GM12865 (cell line): Measurements from ENCODE around the gene ZNF689.

ENCODE experiments used
- DNase-seq: peaks from one replicate; pipeline ENCODE4 v3.0.0; 2010; ENCODE audit warnings: low read depth
- H3K4me3 ChIP-seq: 2 replicates; pipeline ENCODE4 v1.5.1; 2011; ENCODE audit warnings: mild to moderate bottlenecking, low read depth, low read length, control low read depth
- TF ChIP-seq, protein P1 (sequence below): IDR thresholded peaks from 2 replicates; pipeline ENCODE4 v1.5.1; 2011; ENCODE audit warnings: low read length, control low read depth, low read depth, inconsistent platforms; ENCODE audit not compliant: insufficient read depth; ENCODE audit errors: missing control alignments

Gene ZNF689

DNA sequence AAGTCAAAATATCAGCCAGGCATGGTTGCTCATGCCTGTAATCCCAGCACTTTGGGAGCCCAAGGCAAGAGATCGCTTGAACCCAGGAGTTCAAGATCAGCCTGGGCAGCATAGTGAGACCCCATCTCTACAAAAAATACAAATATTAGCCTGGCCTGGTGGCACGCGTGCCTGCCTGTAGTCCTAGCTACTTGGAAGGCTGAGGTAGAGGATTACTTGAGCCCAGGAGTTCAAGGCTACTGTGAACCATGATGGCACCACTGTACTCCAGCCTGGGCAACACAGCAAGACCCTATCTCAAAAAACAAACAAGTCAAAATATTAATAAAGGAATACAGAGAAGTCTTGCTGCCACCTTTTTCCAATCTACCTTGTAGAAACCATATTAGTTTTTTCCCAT lies 4.2 kb downstream of the ZNF689 start:
- H3K4me3 ChIP-seq = no peak overlapping the region
- TF ChIP-seq, protein P1, sequence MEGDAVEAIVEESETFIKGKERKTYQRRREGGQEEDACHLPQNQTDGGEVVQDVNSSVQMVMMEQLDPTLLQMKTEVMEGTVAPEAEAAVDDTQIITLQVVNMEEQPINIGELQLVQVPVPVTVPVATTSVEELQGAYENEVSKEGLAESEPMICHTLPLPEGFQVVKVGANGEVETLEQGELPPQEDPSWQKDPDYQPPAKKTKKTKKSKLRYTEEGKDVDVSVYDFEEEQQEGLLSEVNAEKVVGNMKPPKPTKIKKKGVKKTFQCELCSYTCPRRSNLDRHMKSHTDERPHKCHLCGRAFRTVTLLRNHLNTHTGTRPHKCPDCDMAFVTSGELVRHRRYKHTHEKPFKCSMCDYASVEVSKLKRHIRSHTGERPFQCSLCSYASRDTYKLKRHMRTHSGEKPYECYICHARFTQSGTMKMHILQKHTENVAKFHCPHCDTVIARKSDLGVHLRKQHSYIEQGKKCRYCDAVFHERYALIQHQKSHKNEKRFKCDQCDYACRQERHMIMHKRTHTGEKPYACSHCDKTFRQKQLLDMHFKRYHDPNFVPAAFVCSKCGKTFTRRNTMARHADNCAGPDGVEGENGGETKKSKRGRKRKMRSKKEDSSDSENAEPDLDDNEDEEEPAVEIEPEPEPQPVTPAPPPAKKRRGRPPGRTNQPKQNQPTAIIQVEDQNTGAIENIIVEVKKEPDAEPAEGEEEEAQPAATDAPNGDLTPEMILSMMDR = no peak
- DNase-seq = no peak

DNA sequence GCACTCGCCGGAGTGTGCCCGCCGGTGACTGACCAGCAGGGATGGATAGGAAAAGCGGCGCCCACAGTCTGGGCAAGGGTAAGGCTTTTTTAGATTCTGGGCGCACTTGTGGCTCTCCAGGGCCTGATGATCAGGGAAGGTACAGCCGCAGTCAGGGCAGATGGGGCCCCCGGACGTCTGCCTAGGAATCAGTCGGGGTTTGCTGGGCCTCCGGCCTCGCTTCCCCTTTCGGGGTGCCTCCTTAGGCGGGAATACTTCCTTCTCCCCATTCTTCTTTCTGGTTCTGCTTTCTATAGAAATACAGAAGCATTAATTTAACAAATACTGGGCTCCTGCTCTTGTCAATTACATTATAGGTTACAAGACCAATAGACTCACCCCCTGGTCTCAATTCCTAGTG lies 5.0 kb downstream of the ZNF689 start:
- TF ChIP-seq, protein P1 = no peak
- no peak for DNase-seq
- no peak overlapping the region for H3K4me3 ChIP-seq

DNA sequence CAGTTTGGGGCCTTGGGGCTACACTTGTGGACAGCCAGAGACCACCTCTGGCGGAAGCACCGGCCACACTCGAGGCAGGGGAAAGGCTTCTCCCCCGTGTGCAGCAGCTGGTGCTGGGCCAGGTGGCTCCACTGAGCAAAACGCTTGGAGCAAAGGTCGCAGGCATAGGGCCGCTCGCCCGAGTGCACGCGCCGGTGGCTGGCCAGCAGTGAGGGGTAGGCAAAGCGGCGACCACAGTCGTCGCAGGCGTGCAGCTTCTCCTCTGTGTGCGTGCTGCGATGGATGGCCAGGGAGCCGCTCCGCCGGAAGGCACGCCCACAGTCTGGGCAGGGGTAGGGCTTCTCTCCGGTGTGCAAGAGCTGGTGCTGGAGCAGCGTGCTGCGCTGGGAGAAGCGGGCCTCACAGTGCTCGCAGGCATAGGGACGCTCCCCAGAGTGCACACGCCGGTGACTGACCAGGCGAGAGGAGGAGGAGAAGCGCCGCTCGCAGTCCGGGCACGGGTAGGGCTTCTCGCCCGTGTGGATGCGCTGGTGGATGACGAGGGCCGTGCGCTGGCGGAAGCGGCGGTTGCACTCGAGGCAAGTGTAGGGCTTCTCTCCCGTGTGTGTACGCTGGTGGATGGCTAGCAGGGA lies 5.8 kb downstream of the ZNF689 start:
- TF ChIP-seq, protein P1 = no peak
- DNase-seq = no peak
- H3K4me3 ChIP-seq = no peak overlapping the region

DNA sequence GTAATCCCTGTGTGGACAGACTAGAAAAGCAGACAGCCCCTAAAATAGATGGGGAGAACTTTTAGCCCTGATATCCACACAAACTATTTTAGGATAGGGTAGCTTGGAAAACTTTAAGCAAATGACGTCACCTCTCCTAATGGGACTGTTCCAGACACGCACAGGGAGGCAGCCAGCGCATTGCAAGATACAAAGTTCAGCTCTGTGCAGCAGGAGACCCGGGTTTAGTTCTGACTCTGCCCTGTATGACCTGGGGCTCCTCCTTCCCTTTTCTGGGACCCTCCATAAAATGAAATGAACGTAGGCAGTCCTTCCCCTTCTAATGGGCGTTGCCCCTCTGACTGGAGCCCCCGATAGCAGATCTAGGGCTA lies 6.3 kb downstream of the ZNF689 start:
- TF ChIP-seq, protein P1 = no peak
- no peak for DNase-seq
- no peak overlapping the region for H3K4me3 ChIP-seq

DNA sequence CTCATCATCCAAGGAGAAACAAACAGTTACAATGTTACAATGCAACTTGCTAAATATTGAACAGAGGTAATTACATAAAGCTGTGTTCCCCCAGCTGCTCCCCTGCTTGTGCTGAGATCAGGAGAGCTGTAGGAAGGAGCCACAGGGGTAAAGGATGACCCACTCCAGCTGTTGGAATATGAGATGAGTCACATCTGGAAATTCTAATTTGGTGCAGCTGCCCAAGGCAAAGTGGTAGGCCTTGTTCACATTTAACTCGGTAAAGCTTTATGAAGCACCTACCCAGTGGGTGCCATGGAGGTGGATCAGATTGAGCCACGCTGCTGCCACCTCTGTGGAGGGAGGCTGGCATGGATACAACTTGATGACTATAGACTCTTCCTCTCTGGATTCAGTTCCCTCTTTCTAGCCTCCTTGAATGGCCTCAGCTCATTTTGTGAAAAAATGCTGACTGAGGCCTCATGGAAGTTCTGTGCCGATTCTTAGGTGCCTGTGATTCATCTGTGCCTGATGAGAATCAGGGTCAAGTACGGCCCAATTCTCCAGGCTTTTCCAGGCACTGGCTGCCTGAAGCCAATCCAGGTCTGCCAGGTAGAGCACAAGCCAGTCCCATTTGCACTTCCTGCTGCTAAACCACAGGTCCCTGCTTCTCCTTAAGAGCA lies 7.4 kb downstream of the ZNF689 start:
- no peak for DNase-seq
- TF ChIP-seq, protein P1 = no peak

DNA sequence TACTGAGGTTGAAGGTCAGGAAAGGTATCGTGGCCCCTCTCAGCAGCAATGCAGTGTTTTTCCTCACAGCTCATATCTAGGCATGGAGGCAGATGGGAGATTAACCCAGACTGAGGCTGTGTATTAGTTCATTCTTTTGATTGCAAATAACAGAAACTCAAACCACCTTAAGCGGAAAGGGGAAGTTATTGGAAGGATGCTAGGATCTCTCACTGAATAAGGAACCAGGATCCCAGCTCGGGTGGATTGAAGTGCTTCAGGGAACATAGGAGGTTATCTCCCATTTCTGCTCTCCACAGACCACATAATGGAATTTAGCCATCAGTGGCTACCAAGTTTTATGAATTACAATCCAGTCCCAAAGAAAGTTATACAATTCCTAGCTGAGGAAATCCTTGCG lies 8.2 kb downstream of the ZNF689 start:
- no peak for DNase-seq
- H3K4me3 ChIP-seq = no peak overlapping the region
- TF ChIP-seq, protein P1 = no peak

More for the DNA sequence above, 7.4 kb downstream of the ZNF689 start:
- H3K4me3 ChIP-seq = no peak overlapping the region

DNA sequence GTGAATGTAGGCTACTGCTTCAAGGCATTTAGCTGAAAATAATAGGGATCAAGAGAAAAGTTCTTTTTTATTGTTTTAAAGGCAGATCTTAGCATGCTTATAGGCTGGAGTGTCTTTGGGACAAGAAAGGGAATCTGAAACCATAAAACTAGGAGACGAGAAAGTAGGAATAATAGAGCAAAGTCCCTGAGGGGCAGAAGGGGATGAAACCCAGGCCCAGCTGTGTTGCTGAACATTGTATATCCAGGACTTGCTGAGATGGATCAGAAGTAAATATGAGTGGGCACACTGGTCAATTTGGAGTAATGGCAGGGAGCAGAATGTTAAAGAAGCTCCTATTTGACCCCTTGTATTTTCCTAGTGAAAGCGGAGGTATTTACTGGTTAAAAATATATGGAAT lies 9.3 kb downstream of the ZNF689 start:
- DNase-seq = no peak
- H3K4me3 ChIP-seq = no peak overlapping the region
- TF ChIP-seq, protein P1 = no peak
